ENCODE data around the gene GRAMD4. TPM values are rescaled to one million over a fixed set of nuclear protein-coding genes. Genes with fewer than 3 reads are reported as not detected.

GRAMD4 gene
- total RNA-seq, 1 donor, result 11.7 TPM

- DNase-seq (ENCODE audit: low read depth), result no peak
- H3K4me3 ChIP-seq (ENCODE audit: low read depth, low read length), result no peak overlapping the region
- TF ChIP-seq CTCF (IDR thresholded peaks at IDR 0.05; ENCODE audit: insufficient read depth, low read length), result no peak
Observed at GRCh38 chr22:46659059-46659790, 39.0 kb downstream of the GRAMD4 start.

GRCh38 chr22:46659791-46660186 lies 39.6 kb downstream of the GRAMD4 start:
- DNase-seq (ENCODE audit: low read depth), result no peak
- H3K4me3 ChIP-seq (ENCODE audit: low read depth, low read length), result no peak overlapping the region
- TF ChIP-seq CTCF (IDR thresholded peaks at IDR 0.05; ENCODE audit: insufficient read depth, low read length), result no peak

GRCh38 chr22:46660604-46661201 lies 40.5 kb downstream of the GRAMD4 start:
- TF ChIP-seq CTCF (IDR thresholded peaks at IDR 0.05; ENCODE audit: insufficient read depth, low read length), result no peak
- H3K4me3 ChIP-seq (ENCODE audit: low read depth, low read length), result no peak overlapping the region
- DNase-seq (ENCODE audit: low read depth), result no peak

GRCh38 chr22:46661221-46661851 lies 41.1 kb downstream of the GRAMD4 start:
- DNase-seq (ENCODE audit: low read depth), result no peak
- TF ChIP-seq CTCF (IDR thresholded peaks at IDR 0.05; ENCODE audit: insufficient read depth, low read length), result no peak

GRCh38 chr22:46662226-46662625 lies 42.0 kb downstream of the GRAMD4 start:
- no peak for TF ChIP-seq CTCF (IDR thresholded peaks at IDR 0.05; ENCODE audit: insufficient read depth, low read length)
- H3K4me3 ChIP-seq (ENCODE audit: low read depth, low read length), result no peak overlapping the region
- no peak for DNase-seq (ENCODE audit: low read depth)

More at GRCh38 chr22:46661221-46661851, 41.1 kb downstream of the GRAMD4 start:
- H3K4me3 ChIP-seq (ENCODE audit: low read depth, low read length), result no peak overlapping the region

GRCh38 chr22:46663001-46663400 lies 42.8 kb downstream of the GRAMD4 start:
- no peak for TF ChIP-seq CTCF (IDR thresholded peaks at IDR 0.05; ENCODE audit: insufficient read depth, low read length)
- H3K4me3 ChIP-seq (ENCODE audit: low read depth, low read length), result no peak overlapping the region
- no peak for DNase-seq (ENCODE audit: low read depth)
